ENCODE data around the gene SLC29A4.
"Not testable (repeated sequence)": the region's sequence is repeated elsewhere in the genome, so short reads cannot be mapped to it uniquely, and the experiment has no call there.

The SLC29A4 gene

DNA sequence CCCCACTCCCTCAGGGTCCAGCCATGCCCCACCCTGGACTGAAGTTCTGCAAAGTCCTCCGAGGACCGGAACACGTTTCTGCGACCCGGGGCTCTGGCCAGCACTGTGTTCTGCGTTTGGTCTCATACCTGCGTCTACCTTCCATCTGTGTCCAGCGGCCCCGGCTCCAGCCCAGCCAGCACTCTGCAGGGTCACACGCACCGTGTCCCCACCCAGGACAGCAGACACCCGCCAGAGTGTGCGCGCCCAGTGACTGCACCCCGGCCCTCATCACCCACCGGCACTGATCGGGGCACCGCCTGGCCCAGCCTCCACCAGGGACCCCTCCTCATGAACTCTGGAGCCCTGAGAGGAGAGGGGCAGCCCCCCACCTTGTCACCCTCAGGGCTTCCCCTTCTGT lies 20.3 kb downstream of the SLC29A4 start:
- H3K9me3 Mint-ChIP-seq = no peaks in the 10 kb centered on the region
- no peak overlapping the region for H3K27ac Mint-ChIP-seq
- no peak for ATAC-seq
- peaks cover 5% of the 10 kb centered on the region for H3K4me1 Mint-ChIP-seq
- H3K36me3 Mint-ChIP-seq = peaks cover 1% of the 10 kb centered on the region
- DNase-seq (ENCODE audit: low spot score in 2 of 2) = no peak
- H3K4me3 Mint-ChIP-seq = no peak overlapping the region

GRCh38 chr7:5303591-5304505 lies 21.1 kb downstream of the SLC29A4 start:
- no peaks in the 10 kb centered on the region for H3K4me1 Mint-ChIP-seq
- no peaks in the 10 kb centered on the region for H3K9me3 Mint-ChIP-seq
- no peak overlapping the region for H3K4me3 Mint-ChIP-seq
- no peak overlapping the region for H3K27ac Mint-ChIP-seq
- ATAC-seq (no peak), DNase-seq (ENCODE audit: low spot score in 2 of 2) (no peak)
- peaks cover 8% of the 10 kb centered on the region for H3K36me3 Mint-ChIP-seq

- not testable (repeated sequence) for DNase-seq (ENCODE audit: low spot score in 2 of 2); H3K4me1 Mint-ChIP-seq; H3K27ac Mint-ChIP-seq; ATAC-seq; H3K4me3 Mint-ChIP-seq; H3K9me3 Mint-ChIP-seq
- peaks cover 14% of the 10 kb centered on the region for H3K36me3 Mint-ChIP-seq
These were observed 22.3 kb downstream of the SLC29A4 start for GRCh38 chr7:5305050-5305449.

DNA sequence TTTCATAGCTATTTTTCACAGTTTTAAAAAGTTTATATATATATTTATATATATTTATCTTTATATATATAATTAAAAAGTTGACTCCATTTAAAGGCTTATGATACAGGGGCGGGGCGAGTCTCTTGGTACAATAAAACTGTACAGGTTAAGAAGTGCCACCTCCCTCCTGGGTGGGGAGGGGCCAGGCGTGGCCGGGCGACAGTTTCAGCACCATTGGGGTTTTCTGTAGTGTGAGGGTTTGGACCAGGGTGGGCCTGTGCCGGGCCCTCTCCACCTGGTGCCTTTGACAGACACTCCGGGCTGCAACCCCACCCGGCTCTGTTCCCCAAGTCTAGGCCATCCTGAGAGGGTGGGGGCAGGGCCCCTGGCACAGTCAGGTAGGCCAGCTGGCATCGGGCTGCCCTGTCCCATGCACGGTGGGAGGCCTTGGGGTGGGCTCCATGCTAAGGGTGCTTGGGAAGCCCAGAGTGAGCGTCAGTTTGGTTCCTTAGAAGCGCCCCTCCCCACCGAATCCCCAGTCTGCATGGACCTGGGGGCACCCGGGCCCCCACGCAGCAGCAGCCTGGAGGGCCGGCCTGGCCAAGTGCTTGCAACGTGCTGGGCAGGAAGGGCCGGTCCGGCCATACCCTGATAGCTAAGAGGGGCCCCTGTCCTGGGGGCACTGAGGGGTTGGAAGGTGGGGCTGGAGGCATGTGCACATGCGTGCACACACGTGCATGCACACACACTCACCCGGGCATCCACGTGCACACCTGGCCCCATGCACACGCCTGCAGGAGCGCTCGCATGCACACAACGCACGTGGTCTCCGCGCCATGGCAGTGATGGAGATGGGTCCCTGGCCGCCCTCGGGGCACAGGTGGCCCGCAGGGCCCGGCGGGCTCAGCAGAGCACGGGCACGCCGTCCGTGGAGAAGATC lies 24.7 kb downstream of the SLC29A4 start:
- not testable (repeated sequence) for H3K4me1 Mint-ChIP-seq; DNase-seq (ENCODE audit: low spot score in 2 of 2); H3K4me3 Mint-ChIP-seq; H3K9me3 Mint-ChIP-seq; H3K27ac Mint-ChIP-seq
- ATAC-seq = peak; percentile 4
- H3K36me3 Mint-ChIP-seq = peaks cover 29% of the 10 kb centered on the region

DNA sequence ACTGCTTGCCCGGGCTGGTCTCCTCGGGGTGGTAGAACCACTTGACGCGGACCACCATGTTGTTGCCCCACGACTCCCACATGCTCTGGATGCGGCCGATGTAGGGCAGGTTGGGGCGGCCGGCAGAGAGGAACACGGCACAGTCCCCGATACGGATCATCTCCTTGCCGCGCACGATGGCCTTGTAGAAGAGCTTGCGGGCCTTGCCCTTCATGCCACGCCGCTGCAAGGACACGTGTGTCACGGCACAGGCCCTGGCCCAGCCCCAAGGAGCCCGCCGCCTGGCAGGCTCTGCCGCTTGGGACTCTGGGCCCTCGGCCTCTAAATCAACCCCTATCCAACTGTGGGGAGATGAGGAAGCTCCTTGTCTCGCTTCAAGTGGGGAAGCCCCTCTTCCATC lies 26.4 kb downstream of the SLC29A4 start:
- Mint-ChIP-seq H3K27ac (no peak overlapping the region), H3K4me3 (no peak overlapping the region), H3K36me3 (peaks cover 35% of the 10 kb centered on the region), H3K9me3 (no peaks in the 10 kb centered on the region), H3K4me1 (no peaks in the 10 kb centered on the region)
- DNase-seq (ENCODE audit: low spot score in 2 of 2) = no peak
- no peak for ATAC-seq

GRCh38 chr7:5310822-5311405 lies 28.2 kb downstream of the SLC29A4 start:
- no peaks in the 10 kb centered on the region for H3K4me1 Mint-ChIP-seq

DNA sequence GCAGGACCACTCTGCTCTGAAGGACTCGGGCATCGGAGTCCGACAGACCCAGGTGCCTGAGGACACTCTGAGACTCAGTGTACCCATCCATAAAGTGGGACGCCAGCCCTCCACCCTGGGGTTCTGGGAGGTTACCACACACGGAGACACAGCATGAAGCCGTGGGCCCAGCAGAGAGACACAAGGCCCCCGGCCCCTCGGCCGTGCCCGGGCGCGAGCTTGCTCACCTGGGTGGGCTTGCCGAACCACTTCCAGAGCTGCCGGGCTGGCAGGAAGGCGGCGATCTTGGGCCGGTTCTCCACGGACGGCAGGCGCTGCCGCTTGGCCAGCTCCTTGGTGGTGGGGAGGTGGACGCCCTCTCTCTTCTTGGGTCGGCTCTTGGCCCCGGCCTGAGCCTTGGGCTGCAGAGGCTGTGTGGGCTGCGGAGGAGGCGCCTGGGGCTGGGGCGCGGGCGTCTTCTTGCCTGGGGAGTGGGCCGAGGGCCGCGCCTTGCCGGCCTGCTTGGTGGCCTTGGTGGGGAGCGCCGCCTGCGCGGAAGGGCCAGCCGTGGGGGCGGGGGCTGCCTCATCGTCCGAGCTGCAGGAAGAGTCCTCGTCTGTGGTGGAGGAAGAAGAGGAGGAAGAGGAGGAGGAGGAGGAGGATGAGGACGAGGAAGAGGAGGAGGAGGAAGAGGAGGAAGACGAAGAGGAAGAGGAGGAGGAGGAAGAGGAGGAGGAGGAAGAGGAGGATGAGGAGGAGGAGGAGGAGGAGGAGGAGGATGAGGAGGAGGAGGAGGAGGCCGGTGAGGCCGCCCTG lies 29.7 kb downstream of the SLC29A4 start:
- H3K4me1 Mint-ChIP-seq; ATAC-seq; DNase-seq (ENCODE audit: low spot score in 2 of 2); H3K4me3 Mint-ChIP-seq; H3K9me3 Mint-ChIP-seq; H3K27ac Mint-ChIP-seq: not testable (repeated sequence)
- peaks cover 68% of the 10 kb centered on the region for H3K36me3 Mint-ChIP-seq

More at GRCh38 chr7:5310822-5311405, 28.2 kb downstream of the SLC29A4 start:
- Mint-ChIP-seq H3K9me3 (no peaks in the 10 kb centered on the region), H3K27ac (no peak overlapping the region), H3K36me3 (peaks cover 53% of the 10 kb centered on the region), H3K4me3 (no peak overlapping the region)
- DNase-seq (ENCODE audit: low spot score in 2 of 2) = no peak
- ATAC-seq = no peak

DNA sequence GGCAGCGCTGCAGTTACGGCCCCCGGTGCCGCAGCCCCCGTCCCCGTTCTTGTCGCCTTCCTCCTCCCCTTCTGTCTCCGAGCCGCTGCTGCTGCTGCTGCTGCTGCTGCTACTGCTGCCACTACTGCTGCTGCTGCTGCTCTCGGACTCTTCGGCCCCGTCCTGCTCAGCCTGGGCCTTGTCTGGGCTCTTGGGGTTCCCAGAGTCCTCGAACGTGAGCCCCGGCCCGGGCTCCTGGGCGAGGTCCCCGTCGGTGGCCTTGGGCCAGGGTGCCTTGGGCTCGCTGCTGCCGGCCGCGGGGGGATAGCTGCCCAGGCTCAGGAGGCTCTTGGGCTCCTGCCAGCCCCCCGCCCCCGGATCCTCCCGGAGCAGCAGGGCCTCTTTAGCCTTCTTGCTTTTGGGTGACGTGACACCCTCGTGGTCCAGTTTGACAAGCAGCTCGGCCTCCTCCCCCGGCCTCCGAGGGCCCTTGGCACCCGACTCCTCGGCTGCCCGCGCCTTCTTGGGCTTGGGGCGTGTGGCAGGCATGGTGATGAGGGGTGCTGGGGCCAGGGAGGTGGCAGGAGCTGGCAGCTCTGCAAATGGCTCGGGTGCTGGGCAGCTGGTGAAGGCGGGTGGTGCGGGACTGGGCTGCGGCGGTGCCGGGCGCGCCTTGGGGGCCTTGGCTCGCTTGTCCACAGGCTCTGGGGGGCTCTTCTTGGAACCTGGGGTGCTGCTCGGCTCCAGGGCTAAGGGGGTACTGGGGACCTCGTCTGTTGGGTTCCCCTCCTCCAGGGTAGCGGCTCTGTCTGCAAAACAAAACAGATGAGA lies 30.5 kb downstream of the SLC29A4 start:
- H3K27ac Mint-ChIP-seq; ATAC-seq; H3K4me1 Mint-ChIP-seq; H3K9me3 Mint-ChIP-seq; H3K4me3 Mint-ChIP-seq; DNase-seq (ENCODE audit: low spot score in 2 of 2): not testable (repeated sequence)
- H3K36me3 Mint-ChIP-seq = peaks cover 73% of the 10 kb centered on the region

GRCh38 chr7:5314864-5315263 lies 32.1 kb downstream of the SLC29A4 start:
- DNase-seq (ENCODE audit: low spot score in 2 of 2) (no peak), ATAC-seq (no peak)
- peaks cover 78% of the 10 kb centered on the region for H3K36me3 Mint-ChIP-seq
- H3K27ac Mint-ChIP-seq = no peak overlapping the region
- no peak overlapping the region for H3K4me3 Mint-ChIP-seq
- peaks cover 6% of the 10 kb centered on the region for H3K9me3 Mint-ChIP-seq
- no peaks in the 10 kb centered on the region for H3K4me1 Mint-ChIP-seq

DNA sequence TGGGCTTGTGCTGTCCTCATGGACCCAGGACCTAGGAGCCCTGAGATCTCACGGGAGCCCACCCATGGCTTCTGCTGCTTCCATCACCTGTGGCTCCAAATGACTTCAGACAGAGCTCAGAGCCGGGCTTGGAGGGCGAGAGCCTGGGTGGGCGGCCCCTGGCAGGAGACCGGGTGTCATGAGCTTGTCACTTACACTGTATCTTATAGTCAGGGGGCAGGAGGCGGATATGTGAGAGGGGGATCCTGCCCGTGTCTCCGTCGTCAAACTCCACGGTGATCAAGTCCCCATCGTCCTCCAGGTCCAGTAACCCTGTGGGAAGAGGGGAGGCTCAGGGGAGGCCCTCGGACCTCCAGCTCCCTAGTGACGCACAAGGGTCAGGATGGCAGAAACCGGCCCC lies 33.0 kb downstream of the SLC29A4 start:
- Mint-ChIP-seq H3K27ac (no peak overlapping the region), H3K4me3 (no peak overlapping the region), H3K4me1 (no peaks in the 10 kb centered on the region), H3K36me3 (peaks cover 82% of the 10 kb centered on the region), H3K9me3 (peaks cover 6% of the 10 kb centered on the region)
- no peak for ATAC-seq
- no peak for DNase-seq (ENCODE audit: low spot score in 2 of 2)

GRCh38 chr7:5318613-5319012 lies 35.9 kb downstream of the SLC29A4 start:
- not testable (repeated sequence) for DNase-seq (ENCODE audit: low spot score in 2 of 2); H3K4me3 Mint-ChIP-seq; H3K4me1 Mint-ChIP-seq; H3K9me3 Mint-ChIP-seq; H3K27ac Mint-ChIP-seq; ATAC-seq
- peaks cover 82% of the 10 kb centered on the region for H3K36me3 Mint-ChIP-seq

- Mint-ChIP-seq H3K4me1 (no peaks in the 10 kb centered on the region), H3K4me3 (no peak overlapping the region), H3K27ac (no peak overlapping the region), H3K36me3 (peaks cover 70% of the 10 kb centered on the region), H3K9me3 (peaks cover 6% of the 10 kb centered on the region)
- no peak for DNase-seq (ENCODE audit: low spot score in 2 of 2)
- ATAC-seq = no peak
These were observed 37.6 kb downstream of the SLC29A4 start for GRCh38 chr7:5320391-5320790.

DNA sequence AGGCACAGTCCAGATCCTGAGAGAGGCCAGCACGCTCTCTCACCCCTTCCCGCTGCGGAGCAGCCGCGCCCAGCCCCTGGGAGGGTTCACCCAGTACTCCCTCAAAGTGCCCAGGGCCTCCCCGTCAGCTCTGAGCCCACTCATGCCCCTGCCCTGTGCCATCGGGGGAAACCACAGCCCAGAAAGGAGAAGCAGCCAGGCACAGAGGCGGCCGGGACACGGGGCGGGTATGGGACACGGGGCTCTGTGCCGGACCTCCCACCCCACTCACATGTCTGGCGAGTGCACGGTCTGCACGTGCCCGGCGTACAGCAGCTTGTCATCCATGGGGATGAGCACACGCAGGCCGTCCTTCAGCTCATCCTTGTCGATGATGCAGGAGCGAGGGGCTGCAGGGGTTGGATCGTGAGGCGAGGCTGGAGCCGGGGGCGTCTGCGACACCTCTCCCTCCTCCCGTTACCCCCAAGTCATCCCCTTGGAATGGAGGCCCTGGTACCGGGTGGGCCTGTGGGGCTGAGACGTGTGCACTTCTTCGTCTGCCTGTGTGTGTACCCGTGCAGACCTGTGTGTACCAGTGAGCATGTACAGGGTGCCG lies 38.2 kb downstream of the SLC29A4 start:
- peak overlapping the region; percentile 14 for H3K27ac Mint-ChIP-seq
- H3K4me1 Mint-ChIP-seq = no peaks in the 10 kb centered on the region
- no peak for ATAC-seq
- H3K4me3 Mint-ChIP-seq = no peak overlapping the region
- DNase-seq (ENCODE audit: low spot score in 2 of 2) = no peak
- peaks cover 70% of the 10 kb centered on the region for H3K36me3 Mint-ChIP-seq
- peaks cover 6% of the 10 kb centered on the region for H3K9me3 Mint-ChIP-seq

Data from stimulated activated effector memory CD8-positive, alpha-beta T cell treated with anti-CD3 and anti-CD28 coated beads, Interleukin-12 subunit alpha, Interleukin-12 subunit beta, amount 100 ng/mL, for 72 hours (primary cell).